SIG-M5 treated with dmso at 0.1 percent for 504 hours (cell line): ENCODE results near the gene OSBPL9.
A peak's percentile ranks its signal among the peaks of the same experiment; 100 is the strongest.
"Not testable (repeated sequence)": the region's sequence is repeated elsewhere in the genome, so short reads cannot be mapped to it uniquely, and the experiment has no call there.

Experiments
- DNase-seq: peaks from one replicate; lab custom pipeline; 2025; ENCODE audit not compliant: unreplicated experiment; lab: John Stamatoyannopoulos, UW

Gene OSBPL9

GRCh38 chr1:51768971-51769588, 152.2 kb downstream of the OSBPL9 start:
- DNase-seq = peak; percentile 46

- DNase-seq = peak; percentile 3
Measured at GRCh38 chr1:51776408-51776807, 159.5 kb downstream of the OSBPL9 start.

- DNase-seq = no peak
Measured at GRCh38 chr1:51780927-51781326, 164.0 kb downstream of the OSBPL9 start.

GRCh38 chr1:51784997-51785421, 168.1 kb downstream of the OSBPL9 start:
- no peak for DNase-seq

GRCh38 chr1:51788938-51789337, 172.0 kb downstream of the OSBPL9 start:
- no peak for DNase-seq

- no peak for DNase-seq
Measured at GRCh38 chr1:51789342-51789741, 172.4 kb downstream of the OSBPL9 start.

- DNase-seq = no peak
Measured at GRCh38 chr1:51790385-51790784, 173.5 kb downstream of the OSBPL9 start.

- no peak for DNase-seq
Measured at GRCh38 chr1:51791888-51792287, 175.0 kb downstream of the OSBPL9 start.

GRCh38 chr1:51792864-51793263, 176.0 kb downstream of the OSBPL9 start:
- peak; percentile 8 for DNase-seq

- no peak for DNase-seq
Measured at GRCh38 chr1:51794260-51794659, 177.4 kb downstream of the OSBPL9 start.

- DNase-seq = no peak
Measured at GRCh38 chr1:51794868-51795267, 178.0 kb downstream of the OSBPL9 start.

- no peak for DNase-seq
Measured at GRCh38 chr1:51799372-51799771, 182.5 kb downstream of the OSBPL9 start.

- no peak for DNase-seq
Measured at GRCh38 chr1:51814513-51814912, 197.6 kb downstream of the OSBPL9 start.

GRCh38 chr1:51818487-51818886, 201.6 kb downstream of the OSBPL9 start:
- no peak for DNase-seq

- DNase-seq = not testable (repeated sequence)
Measured at GRCh38 chr1:51819021-51819420, 202.1 kb downstream of the OSBPL9 start.

GRCh38 chr1:51819810-51820209, 202.9 kb downstream of the OSBPL9 start:
- DNase-seq = no peak

GRCh38 chr1:51829058-51829457, 212.2 kb downstream of the OSBPL9 start:
- no peak for DNase-seq

- DNase-seq = no peak
Measured at GRCh38 chr1:51833700-51834099, 216.8 kb downstream of the OSBPL9 start.

GRCh38 chr1:51837243-51837642, 220.4 kb downstream of the OSBPL9 start:
- no peak for DNase-seq
